KMS-11 (cell line): ENCODE measurements around the gene CACNA1D.

Source experiments
- H2AFZ ChIP-seq: fragments of 200-600 bp; sonication (generic); 2 replicates; pipeline ENCODE4 v1.6.1; 2016; ENCODE audit warnings: antibody characterized with exemption, mixed run types, low read depth
- H3K27ac ChIP-seq: fragments of 200-600 bp; sonication (generic); 2 replicates; pipeline ENCODE4 v1.6.1; 2016; ENCODE audit warnings: mild to moderate bottlenecking, mixed run types
- H3K27me3 ChIP-seq: fragments of 200-600 bp; sonication (generic); 2 replicates; pipeline ENCODE4 v1.6.1; 2017; ENCODE audit warnings: mild to moderate bottlenecking, low read depth, mixed run types, moderate library complexity; ENCODE audit not compliant: insufficient read depth
- H3K36me3 ChIP-seq: fragments of 200-600 bp; sonication (generic); 2 replicates; pipeline ENCODE4 v1.6.1; 2017; ENCODE audit warnings: mild to moderate bottlenecking, mixed run types; ENCODE audit not compliant: insufficient read depth
- H3K4me1 ChIP-seq: fragments of 200-600 bp; sonication (generic); 2 replicates; pipeline ENCODE4 v1.6.1; 2016; ENCODE audit warnings: mild to moderate bottlenecking, low read depth, mixed run types; ENCODE audit not compliant: poor library complexity, severe bottlenecking
- H3K4me2 ChIP-seq: fragments of 200-600 bp; sonication (generic); 2 replicates; pipeline ENCODE4 v1.7.0; 2016; ENCODE audit warnings: mild to moderate bottlenecking, mixed run types
- H3K4me3 ChIP-seq: fragments of 200-600 bp; sonication (generic); IDR thresholded peaks from 2 replicates; pipeline ENCODE4 v1.6.1; 2017; ENCODE audit warnings: low read depth, low read length, mixed read lengths; ENCODE audit not compliant: insufficient read depth
- H3K79me2 ChIP-seq: fragments of 200-600 bp; sonication (generic); 2 replicates; pipeline ENCODE4 v1.6.1; 2016; ENCODE audit warnings: low read depth, mixed run types; ENCODE audit not compliant: insufficient read depth
- H3K9ac ChIP-seq: fragments of 200-600 bp; sonication (generic); 2 replicates; pipeline ENCODE4 v1.6.1; 2016; ENCODE audit warnings: mild to moderate bottlenecking, mixed run types
- H4K20me1 ChIP-seq: fragments of 200-600 bp; sonication (generic); 2 replicates; pipeline ENCODE4 v1.6.1; 2016; ENCODE audit warnings: mild to moderate bottlenecking, mixed run types; ENCODE audit not compliant: insufficient read depth
- CTCF ChIP-seq: fragments of 200-600 bp; sonication (generic); conservative IDR thresholded peaks from 2 replicates; pipeline ENCODE4 v1.6.1; 2017; ENCODE audit warnings: low read depth, mild to moderate bottlenecking, antibody characterized with exemption, low read length, moderate library complexity, mixed read lengths

Gene CACNA1D

GRCh38 chr3:53613125-53613524 is 118.7 kb downstream of the CACNA1D start:
- Histone ChIP-seq H2AFZ (no peak overlapping the region), H3K27ac (no peak overlapping the region), H3K36me3 (no peaks in the 10 kb centered on the region), H4K20me1 (no peaks in the 10 kb centered on the region), H3K79me2 (no peaks in the 10 kb centered on the region), H3K4me3 (no peak overlapping the region), H3K9ac (no peak overlapping the region), H3K4me1 (no peaks in the 10 kb centered on the region), H3K4me2 (no peak overlapping the region), H3K27me3 (no peaks in the 10 kb centered on the region)
- TF ChIP-seq CTCF = no peak

GRCh38 chr3:53614307-53614706 is 119.9 kb downstream of the CACNA1D start:
- Histone ChIP-seq H3K4me2 (no peak overlapping the region), H3K4me3 (no peak overlapping the region), H3K4me1 (no peaks in the 10 kb centered on the region), H3K79me2 (no peaks in the 10 kb centered on the region), H3K27me3 (no peaks in the 10 kb centered on the region), H3K9ac (no peak overlapping the region), H4K20me1 (no peaks in the 10 kb centered on the region), H3K27ac (no peak overlapping the region), H3K36me3 (no peaks in the 10 kb centered on the region), H2AFZ (no peak overlapping the region)
- no peak for TF ChIP-seq CTCF

DNA sequence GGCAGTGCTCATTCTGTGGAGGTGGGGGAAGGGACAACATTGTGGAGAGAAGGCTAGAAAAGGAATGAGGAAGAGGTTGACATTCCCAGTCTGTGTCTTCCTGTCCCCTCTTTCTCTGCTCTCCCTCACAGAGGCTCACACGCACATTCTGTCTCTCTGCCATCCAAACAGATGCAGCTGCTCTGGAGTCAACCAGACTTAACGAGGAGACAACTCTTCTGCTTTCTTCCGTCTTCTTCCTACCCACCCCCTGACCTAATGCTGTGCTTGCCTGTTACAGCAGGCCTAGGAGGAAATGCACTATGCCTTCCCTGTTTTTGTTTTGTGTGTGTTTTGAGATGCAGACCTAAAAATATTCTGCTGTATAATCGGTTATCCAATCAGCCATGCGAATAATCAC is 121.9 kb downstream of the CACNA1D start:
- Histone ChIP-seq H3K27ac (no peak overlapping the region), H3K4me2 (no peak overlapping the region), H3K27me3 (no peaks in the 10 kb centered on the region), H3K9ac (no peak overlapping the region), H3K36me3 (no peaks in the 10 kb centered on the region), H4K20me1 (no peaks in the 10 kb centered on the region), H3K79me2 (no peaks in the 10 kb centered on the region), H3K4me1 (no peaks in the 10 kb centered on the region), H2AFZ (no peak overlapping the region), H3K4me3 (no peak overlapping the region)
- TF ChIP-seq CTCF = no peak

DNA sequence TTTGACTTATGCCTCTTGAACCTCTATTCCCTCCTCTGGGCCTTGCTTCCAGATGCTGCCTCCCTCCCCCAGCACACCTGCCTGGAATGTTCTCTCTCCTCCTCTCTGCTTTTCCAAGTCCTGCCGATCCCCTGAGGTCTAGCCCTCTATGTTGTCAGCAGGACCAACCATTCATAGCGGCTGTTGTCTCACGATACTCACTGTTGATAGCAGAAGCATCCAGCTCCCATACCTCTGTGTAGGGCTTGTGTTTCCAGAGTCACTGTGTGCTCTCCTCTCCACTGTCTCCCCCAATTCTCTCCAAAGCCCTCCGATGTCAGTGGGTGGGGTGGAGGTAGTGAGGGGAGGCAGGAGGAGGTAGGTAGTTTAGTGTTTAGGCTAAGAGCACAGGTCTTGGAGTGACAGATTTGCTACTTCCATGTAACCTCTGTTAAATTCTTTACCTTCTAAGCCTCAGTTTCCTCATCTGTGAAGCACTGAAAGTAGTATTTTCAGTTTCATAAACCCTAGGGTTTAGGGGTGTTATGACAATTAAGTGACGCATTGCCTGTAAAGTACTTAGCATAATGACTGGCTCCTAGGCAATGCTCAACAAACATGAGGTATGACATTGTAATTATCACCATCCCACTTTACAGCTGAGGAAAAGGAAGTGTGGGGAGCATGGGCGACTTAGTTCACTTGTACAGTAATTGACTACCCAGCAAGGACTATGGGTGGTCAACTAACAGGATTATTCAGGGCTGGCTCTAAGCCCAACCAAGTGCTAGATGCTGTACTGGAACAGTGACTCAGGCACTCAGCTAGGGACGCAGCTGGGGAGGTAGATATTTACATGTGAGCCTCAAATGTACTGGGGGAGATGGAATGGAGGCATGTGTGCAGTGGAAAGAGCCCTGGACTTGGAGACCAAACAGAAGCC is 122.8 kb downstream of the CACNA1D start:
- H3K4me2 ChIP-seq = no peak overlapping the region
- no peak overlapping the region for H3K27ac ChIP-seq
- no peak overlapping the region for H2AFZ ChIP-seq

More for the DNA sequence above, 122.8 kb downstream of the CACNA1D start:
- TF ChIP-seq CTCF = no peak
- Histone ChIP-seq H4K20me1 (no peaks in the 10 kb centered on the region), H3K4me1 (no peaks in the 10 kb centered on the region), H3K4me3 (no peak overlapping the region), H3K79me2 (no peaks in the 10 kb centered on the region), H3K9ac (no peak overlapping the region), H3K36me3 (no peaks in the 10 kb centered on the region), H3K27me3 (no peaks in the 10 kb centered on the region)
